Activated CD8-positive, alpha-beta memory T cell treated with anti-CD3 and anti-CD28 coated beads for 4 hours (primary cell): ENCODE measurements around the gene WNT1.

Source experiments
- DNase-seq, 2 donors: peaks; one replicate each; pipeline ENCODE4 v3.0.0-alpha.2; 2020; ENCODE audit warnings: low read depth in 2 of 2

The WNT1 gene

DNA sequence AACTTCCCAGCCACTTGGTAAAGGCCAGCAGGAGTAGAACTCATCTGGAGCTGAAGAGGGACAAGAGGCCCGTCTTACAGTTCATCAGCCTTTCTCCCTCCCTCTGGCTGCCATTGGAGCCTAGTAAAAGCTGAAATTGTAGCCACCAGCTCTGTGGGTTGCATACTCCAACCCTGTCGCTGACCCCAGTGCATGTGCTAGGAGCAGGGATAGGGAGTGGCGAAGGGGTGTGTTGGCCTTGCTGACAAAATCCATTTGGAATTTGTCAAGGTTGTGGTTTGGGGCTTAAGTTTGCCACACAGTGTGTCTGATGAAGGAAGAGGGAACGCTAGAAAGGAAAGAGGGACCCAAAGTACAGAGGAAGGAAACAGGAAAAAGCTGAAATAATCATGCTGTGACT lies 16.8 kb upstream of the WNT1 start:
- DNase-seq: no peak

DNA sequence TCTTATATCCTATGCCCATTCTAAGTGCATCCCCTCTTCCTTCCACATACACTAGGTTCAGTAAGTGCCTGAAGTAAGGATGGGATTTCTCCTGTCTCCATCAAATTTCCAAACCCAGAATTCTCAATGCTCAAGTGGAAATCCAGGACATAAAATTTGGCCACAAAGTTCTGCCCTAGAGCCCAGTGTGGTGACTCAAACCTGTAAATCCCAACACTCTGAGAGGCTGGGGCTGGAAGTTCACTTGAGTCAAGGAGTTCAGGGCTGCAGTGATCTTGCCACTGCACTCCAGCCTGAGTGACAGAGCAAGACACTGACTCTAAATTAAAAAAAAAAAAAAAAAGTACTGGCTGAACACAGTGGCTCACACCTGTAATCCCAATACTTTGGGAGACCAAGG lies 16.3 kb upstream of the WNT1 start:
- DNase-seq: no peak

DNA sequence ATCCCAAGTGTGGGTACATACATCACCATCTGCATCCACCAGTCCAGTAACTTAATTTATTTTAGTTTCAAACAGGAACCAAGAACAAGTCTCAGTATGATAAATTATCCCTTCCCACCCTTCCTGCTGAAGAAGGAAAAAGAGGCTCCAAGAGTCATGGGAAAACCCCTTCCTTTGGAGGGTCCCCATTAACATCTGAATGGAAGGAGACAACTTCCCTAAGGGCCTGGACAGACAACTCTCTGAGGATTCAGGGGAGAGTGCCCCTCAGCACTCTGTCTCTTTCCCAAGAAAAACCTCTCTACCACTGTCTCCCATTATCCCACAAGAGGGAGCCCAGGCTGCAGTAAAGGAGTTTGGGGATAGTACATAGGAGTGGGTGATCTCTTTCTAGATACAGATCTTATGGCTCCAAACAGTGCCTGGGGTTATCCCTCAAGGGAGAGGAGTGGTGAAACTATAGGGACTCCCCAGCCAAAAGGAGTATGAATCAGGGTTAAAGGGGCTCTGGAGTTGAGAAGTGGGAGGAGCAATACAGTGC lies 12.8 kb upstream of the WNT1 start:
- no peak for DNase-seq

DNA sequence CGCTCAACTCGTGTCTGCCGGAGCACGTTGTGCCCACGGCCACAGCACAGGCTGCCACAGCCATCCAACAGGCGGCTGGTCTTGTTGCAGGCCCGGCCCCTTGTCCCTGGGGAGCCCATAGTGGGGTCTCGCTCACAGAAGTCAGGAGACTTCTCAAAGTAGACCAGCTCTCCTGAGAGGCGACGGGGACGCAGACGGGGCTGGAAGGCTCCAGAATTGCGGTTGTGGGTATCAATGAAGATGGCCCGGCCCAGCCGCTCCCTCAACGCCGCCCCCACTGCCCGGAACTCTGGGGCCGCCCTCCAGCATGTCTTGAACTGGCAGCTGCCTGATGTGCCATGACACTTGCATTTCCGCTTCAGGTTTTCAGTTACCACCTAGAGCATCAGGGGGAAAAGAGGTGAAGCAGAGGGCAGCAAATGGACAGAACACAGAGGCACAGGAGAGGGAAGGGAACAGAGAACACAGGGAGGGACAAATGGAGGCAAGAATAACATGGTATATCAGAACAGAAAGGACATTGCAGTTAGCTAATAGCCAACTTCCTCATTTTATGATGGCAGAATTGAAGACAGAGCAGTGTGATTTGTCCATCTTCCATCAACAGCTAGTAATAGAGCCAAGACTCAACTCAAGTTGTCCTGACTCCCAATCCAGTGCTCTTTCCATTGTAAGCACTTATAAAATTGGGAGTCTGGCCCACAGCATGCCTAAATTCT lies 11.8 kb upstream of the WNT1 start:
- no peak for DNase-seq

DNA sequence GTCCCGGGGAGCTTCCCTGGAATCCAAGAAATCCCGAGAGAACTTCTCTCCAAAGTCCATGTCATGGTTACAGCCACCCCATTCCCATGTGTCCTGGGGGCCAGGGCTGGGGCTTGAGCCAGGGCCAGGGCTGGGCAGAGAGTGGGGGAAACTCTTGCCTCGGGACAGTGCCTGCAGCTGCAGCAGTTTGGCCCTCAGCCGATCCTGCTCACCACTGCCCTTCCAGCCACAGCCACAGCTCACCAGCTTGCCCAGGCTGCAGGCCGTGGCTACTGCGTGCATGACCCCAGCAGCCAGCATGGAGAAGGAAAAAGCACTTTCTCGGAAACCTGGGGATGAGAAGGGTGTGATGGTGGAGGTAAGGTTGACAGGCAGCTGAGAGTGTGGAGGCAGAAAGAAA lies 10.1 kb upstream of the WNT1 start:
- no peak for DNase-seq

DNA sequence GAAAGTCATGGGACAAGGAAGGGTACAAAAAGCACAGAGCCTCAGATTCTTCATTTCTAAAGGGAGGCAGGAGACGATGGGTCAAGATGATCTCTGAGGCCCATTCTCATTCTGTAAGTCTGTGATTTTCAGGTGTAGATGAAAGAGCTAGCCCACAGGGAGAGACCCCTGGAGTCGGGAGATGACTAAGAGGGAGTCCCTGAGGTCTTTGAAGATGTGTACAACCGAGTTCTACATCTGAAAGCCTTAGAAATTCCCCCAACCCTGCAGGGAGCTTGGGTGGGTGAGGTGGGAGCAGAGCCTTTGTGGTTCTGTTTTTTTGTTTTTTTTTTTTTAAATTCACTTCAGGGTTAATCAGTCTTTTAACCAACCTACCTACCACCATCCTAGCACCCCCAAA lies 9.7 kb upstream of the WNT1 start:
- no peak for DNase-seq

DNA sequence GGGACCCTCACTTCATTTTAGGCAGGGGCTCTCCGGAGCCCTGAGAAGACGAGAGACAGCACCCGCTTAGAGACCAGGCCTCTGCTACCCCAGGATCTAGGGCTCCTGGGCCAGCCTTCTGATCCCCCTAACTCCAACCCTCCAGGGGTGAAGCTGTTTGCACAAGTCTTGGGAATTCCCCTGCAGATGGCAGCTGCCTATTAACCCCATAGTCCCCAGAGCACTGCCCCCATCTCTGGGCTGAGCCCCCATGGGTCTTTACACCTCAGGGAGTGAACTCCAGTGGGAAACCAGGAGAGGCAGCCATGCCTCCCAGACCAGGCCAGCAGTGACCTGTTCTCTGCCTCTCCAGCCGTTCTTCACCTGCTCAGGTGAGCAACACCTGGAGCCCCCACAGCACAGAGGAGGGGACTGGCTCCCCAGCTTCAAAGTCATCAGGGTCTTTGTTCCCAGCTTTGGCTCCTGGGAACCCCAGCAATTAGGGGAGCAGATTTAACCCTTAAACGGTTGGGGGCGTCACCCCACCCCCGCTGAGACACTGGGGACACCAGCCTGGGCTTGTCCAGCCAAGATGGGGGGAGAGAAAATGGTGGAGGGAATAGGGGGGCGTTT lies 8.9 kb upstream of the WNT1 start:
- no peak for DNase-seq

DNA sequence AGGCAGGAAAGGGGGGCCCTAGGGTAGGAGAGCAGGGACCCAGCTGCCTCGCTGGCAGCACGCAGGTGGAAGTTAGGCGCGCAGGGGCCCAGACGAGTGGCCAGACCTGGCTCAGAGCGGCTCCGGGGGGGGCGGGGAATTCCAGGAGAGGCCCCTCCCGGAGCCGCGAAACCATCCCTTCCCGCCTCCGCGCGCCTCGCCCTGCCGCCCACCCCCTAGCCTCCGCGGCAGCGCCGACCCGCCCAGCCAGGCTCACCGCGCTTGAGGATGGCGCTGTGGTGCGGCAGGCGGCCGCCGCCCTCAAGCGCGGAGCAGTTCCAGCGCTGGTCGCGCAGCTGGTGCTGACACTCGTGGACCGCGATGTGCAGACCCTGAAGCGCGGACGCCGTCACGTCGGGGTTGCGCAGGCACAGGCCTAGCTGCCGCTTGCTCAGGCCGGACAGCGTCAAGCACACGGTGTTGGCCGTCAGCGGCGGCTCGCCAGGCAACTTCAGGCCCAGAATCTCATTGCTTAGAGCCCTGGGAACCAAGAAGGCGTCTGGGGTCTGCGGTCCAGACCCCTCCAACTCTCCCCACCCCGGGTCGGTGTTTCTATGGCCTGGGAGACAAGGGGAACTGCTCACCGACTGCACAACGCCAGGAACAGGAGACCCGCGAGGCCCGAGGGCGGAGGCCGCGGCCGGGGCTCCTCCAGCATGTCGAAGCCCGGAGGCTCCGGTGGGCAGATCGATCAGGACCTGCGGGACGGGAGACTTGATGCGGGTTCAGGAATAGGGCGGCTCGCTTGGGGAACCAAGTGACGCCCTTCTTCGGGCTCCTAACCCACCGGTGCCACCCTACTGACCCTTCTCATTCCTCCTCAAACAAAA lies 8.1 kb upstream of the WNT1 start:
- DNase-seq: no peak

DNA sequence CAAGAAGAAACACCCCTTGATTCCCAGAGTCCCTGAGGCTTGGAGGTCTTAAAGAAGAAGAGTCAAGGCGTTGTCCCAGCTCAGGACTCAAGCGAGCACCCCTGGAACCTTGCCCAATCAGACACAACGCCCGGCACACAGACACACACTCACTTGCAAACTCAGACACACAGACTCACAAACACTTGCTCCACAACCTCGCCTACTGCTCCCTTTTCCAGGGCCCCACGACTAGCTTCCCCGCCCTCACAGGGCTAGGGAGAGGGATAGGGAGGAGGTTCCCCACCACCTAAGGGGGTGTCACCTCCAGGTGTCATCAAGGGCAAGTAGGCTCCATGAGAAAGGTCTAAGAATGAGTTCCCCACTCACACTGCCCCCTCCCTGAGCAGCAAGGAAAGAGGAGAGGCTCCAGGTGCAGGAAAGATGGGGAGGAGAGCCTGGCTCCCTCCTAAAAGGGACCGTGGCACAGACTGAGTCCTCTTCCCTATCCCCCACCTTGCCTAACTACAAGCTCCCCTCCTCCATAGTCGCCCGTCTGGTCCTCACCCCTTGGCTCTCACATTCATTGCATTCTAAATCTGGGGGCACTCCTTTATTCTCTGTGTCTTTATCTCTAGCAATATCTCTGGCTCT lies 7.3 kb upstream of the WNT1 start:
- no peak for DNase-seq

DNA sequence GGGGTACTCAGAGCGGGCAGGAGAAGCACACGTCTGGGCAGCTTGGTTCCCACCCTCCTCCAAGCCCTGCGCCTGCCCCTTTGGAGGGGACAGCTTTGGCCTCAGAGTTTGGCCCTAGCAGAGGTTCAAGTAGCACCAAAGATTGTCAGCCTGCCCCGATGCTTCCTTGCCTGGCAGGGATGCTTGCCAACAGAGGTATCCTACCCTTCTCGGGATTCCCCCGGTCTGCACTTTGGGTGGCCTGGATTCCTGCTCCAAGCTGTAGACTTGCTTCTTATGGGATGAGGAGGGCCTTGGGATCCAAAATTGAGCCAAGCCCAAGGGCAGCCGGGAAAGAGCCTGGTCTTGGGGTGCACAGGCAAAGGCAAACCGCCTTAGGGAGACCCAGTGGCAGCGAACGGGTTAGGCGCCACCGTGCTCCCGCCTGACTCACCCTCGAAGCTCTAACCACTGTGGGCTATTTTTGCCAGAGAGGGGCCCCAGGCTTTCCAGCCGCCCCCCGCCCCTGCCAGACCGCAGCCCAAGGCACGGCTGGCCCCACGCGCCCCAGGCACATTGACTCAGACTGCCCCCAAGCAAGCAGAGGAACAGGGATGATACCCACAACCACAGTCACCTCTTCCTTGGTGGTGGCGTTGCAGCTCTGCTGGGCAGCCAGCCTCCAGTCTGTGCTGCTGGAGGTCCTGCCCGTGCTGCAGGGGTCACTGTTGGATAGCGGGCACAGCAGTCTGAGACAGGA lies 5.7 kb upstream of the WNT1 start:
- DNase-seq: no peak

DNA sequence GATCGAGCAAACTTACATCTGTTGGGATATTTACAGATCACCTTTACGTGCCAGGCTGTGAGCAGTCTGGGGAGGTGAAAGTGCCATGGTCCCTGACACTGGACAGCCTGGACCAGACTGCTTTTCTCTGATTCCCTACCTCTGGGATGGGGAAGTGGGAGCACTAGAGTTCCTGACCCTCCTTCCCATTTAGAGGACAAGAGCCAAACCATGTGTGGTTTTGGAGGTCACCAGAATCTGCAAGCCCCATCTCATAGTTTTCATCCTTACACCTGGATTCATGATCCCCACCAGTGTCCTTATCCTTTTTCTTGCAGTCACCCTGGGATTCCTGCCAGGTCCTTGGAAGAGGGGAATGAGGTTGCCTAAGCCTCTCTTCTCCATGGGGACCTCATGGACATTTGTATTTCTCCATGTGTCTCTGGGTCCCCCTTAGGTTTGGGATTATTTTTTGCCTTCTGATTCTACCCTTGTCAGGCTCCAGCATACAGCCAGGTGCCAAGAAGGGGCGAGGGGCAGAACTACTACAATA lies 5.1 kb upstream of the WNT1 start:
- no peak for DNase-seq

DNA sequence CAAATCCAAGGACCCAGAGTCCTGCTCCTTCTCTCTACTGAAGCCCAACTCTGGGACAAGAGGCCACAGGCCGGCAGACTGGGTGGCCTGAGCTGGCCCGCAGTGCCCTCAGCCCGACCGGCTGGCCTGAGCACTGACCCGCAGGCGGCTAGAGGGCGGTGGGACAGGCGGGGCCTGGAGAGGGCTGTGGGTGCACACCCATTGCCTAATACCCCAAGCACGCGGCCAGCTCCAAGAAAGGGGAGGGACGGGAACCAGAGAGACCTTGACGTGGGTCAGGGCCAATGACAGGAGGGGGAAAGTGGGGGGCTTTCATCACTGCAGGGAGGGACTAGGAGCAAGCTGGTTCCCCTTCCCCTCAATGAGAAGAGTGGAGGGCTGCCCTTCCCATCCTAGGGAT lies 4.6 kb upstream of the WNT1 start:
- no peak for DNase-seq

DNA sequence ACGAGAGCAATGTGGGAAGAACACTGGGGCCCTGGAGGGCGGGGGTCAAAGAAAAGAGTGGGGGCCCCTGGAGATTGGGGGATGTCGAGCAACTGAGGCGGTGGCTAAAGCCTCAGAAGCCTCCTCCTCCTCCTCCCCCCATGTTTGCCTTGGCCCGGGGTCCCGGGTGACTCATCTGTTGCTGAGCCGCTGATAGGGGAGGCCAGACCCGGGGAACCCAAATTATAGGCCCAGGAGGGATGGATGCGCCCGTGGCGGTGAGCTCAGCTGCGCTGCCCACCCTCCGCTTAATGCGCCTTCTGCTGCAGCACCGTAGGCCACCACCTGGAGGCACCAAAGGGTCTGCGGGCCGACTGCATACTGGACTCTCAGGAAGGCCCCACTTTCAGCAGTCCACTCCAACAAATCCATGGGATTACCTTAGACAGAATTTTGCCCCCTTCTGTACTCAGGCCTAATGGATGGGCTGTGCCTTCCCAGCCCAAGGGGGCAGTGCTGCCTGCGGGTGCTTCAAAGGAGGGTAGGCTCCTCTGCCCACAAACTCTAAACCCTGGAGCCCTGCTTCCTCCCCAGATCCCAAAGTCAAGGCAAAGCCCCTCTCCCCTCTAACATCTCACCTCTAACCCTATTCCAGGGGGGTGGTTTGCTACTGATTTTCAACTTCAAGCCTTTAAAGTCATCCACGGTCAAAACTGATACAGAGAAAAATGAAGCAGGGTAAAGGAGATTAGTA lies 4.0 kb upstream of the WNT1 start:
- no peak for DNase-seq

DNA sequence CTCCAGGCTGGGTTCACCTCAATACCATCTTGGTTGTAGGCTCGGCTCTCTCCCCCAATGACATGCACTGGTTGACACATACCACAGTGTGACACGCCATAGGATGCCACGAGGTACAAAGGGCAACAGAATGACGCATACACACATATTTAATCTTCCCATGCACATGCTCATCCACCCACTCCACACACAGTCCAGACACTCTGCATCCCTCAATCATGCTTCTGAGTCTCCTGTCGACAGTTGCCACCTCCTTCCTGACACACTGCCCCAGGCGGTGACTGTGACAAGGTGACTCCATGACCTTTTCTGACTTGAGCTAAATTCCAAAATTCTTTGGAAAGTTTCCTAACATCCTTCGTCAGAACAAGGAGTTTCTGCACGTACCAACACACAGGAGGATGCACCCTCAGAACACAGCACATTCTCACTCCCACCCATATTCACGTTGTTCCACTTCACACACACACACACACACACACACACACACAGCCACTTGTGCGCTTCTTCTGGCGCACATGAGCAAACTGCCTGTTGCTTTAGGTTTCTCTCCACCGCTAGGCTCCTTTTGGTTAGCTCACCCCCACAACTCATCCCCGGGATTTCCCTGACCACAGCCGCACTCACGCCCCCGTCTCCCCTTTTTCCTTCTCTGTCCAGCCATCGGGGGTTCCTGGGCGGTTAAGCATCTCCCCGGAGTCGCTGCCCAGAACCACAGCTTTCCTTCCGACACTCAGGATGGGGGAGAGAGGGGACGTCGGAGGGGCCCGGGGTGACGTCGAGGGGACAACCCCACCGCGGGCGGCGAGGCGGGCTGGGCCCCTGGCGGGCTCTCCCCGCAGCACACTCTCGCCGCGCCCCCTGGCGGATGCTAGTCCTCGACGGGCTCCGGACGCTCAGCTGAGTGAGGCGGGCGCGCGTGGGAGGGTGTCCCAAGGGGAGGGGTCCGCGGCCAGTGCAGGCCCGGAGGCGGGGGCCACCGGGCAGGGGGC lies 536 bp upstream of the WNT1 start:
- peak; percentile 62 to 66 for DNase-seq

DNA sequence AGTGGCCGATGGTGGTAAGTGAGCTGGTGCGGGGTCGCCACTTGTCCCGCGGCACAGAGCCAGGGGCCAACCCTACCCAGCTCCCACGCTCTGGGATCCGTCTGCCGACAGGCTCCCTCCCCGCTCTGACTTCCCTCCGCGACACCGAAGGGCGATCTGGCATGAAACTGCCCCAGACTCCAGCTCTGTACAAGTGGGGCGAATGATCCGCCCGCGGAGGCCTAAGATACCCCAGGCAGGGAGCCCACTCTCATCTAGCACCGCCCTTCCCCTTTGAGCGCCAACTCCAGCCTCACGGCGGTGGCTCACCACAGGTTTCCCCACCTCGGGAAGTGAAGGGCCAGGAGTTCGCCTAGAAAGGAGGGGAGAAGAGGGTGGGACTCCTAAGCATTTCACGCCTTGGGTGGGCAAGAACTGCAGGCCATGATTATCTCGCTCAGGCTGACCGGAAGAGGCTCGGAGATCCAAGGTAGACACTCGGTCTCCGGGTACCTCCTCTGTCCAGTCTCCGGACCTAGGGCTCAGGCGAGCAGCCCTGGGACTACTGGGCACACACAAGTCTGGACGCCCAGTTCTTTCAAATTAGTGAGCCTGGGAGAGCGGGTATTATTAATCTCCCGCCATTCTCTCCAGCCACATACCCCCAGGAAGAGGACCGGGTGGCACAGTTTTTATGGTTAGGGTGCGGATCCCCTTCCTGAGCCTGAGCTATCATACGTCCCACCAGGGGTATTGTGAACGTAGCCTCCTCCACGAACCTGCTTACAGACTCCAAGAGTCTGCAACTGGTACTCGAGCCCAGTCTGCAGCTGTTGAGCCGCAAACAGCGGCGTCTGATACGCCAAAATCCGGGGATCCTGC lies 849 bp downstream of the WNT1 start:
- DNase-seq: no peak

DNA sequence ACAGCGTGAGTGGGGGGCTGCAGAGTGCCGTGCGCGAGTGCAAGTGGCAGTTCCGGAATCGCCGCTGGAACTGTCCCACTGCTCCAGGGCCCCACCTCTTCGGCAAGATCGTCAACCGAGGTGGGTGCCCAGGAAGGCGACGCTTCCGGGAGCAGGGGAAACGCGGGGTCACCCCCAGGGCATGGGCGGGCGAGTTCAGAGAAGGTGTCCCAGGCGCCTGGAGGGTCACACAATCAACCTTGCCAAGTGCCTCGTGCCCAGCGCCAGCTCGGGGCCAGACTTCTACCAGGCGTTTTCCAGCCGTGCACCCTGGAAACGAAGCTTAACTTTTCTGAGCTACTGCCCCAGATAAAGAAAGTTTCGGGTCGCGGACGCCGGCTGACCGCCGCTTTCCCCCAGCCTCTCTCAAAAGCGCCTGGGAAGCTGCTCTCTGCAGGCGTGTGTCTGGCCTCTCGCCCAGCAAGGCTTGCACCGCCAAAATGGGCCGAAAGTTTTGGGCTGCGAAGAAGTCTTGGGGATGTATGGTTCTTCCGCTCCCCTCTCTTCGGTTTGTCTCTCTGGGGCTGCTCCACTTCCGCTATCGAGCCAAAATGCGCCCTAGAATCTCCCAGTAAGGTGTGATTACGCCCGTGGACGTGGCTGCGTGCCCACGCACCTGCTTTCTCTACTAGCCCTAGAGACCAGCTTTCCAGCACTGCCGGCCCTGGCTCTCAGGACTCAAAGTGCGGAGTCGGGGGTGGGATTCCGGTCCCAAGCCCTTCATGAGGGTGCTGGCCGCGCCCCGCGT lies 1.7 kb downstream of the WNT1 start:
- DNase-seq: no peak

DNA sequence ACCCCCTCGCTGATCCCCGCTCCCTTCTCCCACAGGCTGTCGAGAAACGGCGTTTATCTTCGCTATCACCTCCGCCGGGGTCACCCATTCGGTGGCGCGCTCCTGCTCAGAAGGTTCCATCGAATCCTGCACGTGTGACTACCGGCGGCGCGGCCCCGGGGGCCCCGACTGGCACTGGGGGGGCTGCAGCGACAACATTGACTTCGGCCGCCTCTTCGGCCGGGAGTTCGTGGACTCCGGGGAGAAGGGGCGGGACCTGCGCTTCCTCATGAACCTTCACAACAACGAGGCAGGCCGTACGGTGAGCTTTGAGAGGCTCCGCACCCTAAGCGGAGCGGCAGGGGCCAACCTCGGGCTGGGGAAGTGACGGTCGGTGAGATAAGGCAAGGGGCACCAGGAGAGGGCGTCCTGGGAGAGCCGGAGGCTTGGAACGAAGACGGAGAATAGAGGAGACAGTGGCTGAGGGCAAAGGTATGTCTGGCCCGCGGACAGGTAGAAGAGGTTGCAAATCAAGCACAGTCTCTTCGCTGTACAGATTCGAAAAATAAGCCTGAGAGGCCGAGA lies 2.3 kb downstream of the WNT1 start:
- no peak for DNase-seq
